ENCODE results near the gene PAK6. TPM values are rescaled to one million over a fixed set of nuclear protein-coding genes. Genes with fewer than 3 reads are reported as not detected.

The PAK6 gene
- total RNA-seq, 1 donor from 2014 or later = not detected

DNA sequence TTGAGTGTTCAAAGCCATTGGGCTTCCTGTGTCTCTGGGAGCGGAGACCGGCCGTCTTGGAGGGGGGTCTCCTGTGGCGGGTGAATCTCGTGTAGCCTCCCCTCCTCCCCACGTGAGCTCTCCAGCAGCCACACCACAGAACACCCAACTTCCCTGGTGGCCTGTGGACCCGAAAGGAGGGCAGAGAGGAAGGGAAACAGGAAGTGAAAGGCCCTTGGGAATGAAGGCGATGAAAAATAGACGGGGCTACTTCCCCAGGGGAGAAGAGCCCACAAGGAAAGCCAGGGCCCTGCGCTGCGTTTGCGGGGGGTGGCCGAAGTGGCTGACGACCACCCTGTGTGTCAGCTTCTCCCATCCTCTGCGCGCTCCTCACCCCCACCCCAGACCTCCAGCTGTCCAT is 38.6 kb downstream of the PAK6 start:
- no peak for DNase-seq

DNA sequence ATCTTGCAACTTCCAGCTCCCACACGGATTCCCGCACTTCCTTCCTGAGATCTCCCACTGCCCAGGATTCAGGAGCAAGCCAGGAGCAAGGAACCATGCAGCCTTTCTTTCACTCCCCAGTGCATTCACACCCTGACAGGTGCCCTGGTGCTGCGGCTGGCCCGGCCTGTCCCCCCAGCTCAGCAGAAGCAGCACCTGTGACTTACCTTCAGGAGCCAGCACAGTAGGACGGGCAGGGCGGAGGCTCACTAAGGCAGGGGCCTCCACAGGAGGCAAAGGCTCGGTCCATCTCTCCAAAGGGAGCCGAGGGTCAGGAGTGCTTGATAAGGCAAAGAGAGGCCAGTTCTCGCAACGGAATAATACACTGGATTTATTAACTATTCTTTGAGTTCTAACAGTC is 39.2 kb downstream of the PAK6 start:
- no peak for DNase-seq

DNA sequence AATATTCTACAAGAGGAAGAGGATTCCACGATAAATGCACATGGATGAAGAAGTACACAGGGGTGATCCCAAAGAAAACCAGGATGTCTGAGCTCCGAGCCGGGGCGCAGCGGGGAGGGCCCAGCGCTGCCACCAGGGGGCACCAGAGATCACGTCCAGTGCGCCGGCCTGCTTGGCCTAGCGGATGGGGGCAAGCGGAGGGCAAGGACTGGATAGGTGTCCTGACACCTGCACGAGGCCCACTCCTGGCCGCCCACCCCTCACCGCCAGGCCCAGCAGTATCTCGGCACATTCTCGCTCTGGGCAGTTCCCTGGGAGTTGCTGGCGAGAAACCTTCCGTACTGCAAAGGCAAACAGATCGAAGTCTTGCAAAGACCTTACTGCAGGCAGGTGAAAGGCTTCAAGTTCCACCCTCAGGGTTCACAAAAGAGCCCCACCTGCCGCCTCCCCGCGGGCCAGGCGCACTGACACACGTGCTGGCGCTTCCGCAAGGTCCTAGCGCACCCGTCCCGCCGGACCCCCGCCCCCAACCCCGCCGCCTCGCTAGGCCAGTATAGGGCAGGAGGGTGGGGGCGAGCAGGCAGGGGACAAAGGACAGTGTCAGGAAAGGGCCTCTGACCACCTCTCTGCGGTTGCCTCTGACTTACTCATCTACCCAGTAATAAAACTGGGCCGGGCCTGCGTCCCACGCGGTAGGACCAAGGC is 40.7 kb downstream of the PAK6 start:
- peak; percentile 77 for DNase-seq

DNA sequence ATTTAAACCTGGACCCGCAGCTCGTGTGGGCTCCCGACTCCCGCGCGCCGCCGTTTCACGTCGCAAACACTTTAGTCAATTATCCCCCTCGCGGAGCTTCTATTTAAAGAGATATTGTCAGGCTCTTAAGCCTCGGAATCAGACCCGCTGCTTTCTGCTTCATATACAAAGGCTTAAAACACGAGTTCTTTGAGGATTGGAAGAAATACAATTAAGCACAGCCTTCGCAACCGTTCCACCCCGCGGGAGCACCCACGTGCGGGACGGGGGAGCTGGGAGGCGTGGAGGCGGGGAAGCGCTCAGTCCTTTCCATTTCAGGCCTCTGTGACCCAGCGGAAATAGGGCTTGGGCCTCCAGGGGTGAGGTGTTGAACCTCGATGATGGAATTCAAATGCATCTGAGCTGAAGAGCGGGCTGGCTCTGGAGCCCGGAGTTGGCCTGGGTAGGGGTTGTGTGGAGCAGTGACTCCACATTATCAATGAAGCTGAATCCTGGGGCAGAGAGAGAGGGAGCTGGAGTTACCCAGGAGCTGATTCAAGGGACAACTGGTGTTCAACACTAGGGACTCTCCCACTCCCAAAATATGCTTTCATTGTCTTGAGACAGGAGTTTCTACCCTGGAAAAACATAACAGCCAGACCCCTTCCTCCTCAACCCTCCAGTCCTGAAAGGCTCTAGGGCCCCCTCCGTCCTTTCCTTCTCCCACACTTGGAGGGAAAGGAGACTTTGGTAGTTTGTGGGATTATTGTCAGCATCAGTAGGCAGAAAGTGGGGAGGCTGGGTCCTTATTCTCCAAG is 41.6 kb downstream of the PAK6 start:
- DNase-seq = no peak

GRCh38 chr15:40281057-40281800 is 42.4 kb downstream of the PAK6 start:
- no peak for DNase-seq

DNA sequence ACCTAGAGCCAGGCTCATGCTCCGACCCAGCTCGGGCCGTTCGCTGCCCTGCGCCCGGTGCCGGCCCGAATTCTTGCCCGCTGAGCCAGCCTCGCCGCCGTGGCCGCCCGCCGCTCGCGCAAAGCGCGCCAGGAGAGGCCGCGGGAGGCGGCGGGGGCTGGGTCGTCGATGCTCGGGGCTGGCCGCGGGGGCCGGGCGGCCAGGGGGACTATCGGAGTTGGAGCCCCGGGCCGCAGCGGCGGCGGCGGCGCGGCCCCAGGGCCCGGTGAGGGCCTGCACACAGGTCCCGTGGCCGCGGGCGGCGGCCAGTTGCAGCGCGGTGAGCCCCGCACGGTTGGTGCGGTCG is 42.9 kb downstream of the PAK6 start:
- no peak for DNase-seq

- peak; percentile 48 for DNase-seq
These were observed 43.4 kb downstream of the PAK6 start for GRCh38 chr15:40282147-40282868.

DNA sequence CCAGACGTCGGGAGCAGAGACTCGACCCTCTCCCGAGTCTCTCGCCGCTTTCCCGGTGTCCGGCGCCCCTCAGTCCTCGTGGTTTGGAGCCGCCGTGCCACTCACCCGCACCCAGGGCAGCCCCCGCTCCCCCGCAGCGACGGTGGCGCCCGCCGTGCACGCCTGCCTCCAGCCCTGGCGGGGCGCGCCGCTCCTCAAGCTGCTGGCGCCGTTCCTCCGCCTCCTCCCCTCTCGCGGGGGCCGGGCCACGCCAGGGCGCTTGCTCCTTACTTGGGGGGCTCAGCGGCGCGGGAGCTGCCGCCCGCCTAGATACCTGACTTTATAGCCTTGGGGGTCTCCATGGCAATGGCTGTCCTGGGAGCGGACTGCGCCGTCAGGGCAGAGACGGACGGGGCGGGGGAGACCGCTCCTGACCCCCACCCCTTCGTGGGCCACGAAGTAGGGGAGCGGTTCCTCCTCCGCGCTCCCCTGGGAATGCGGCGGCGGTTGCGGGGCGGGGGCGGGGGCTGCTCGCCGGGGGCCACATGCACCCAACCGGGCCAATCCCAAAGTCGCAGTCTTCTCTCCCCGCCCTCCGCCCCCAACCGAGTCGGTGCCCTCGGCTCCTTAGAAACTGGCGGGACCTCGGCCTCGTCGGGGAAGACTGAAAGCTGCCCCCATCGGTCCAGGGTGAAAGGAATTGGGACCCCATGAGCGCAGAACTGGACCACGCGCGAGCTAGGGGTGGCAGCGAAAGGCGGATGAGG is 44.2 kb downstream of the PAK6 start, which contains the start of gene ANKRD63:
Gene ANKRD63 (minus strand): TSS at position 196 of the 746 bp plus-strand sequence. CDS start 478 bp downstream, outside the sequence.
- peak; percentile 28 for DNase-seq

GRCh38 chr15:40283615-40284300 is 44.9 kb downstream of the PAK6 start:
- no peak for DNase-seq

GRCh38 chr15:40285151-40285550 is 46.3 kb downstream of the PAK6 start:
- DNase-seq = no peak

DNA sequence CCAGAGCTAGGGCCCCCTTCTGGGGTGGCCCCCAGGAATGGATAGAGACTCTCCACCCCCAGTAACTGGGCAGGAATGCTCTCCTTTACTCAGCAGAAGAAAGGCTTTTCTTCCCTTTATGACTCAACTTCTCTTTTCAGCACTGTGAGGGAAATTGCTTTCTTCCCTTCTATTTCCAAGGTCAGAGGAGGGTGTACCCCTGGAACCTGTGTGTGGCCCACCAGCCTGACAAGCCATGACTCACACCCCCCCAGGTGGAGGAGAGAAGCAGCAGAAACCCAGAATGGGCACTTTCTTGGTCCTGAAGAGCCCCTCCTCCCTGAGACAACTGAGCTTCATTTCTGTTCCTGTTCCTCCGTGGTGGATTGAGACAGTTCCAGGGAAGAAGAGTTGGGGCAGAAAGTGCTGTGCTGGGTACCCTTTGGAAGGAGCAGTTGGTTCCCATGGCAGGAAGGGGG is 46.7 kb downstream of the PAK6 start:
- DNase-seq = no peak

DNA sequence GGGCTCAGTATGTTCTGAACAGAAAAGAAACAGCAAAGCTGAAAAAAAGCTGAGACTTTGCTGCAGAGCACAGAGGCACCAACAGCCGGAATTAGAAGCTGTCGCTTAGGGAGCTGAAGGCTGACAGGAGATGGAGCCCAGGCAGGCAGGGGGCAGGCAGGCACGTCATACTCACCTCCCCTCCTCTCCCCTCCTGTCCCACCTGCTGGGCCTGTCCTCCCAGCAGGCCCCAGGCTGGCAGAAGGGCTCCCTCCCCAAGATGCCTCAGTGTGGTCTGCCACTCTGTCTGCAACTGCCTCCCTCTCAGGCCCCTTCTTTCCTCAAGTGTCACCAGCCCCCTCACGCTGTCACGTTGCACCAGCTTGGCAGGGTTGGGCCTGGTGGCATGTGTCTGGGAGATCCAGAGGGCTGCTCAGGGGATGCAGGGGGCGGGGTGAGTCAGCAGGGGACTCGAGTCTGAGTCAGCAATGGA is 47.2 kb downstream of the PAK6 start:
- DNase-seq = no peak

GRCh38 chr15:40286794-40287193 is 47.9 kb downstream of the PAK6 start:
- no peak for DNase-seq

- DNase-seq = no peak
These were observed 48.6 kb downstream of the PAK6 start for GRCh38 chr15:40287505-40287904.

GRCh38 chr15:40287968-40288367 is 49.1 kb downstream of the PAK6 start:
- DNase-seq = no peak

GRCh38 chr15:40289140-40289775 is 50.4 kb downstream of the PAK6 start:
- DNase-seq = no peak

GRCh38 chr15:40290545-40290917 is 51.7 kb downstream of the PAK6 start:
- no peak for DNase-seq

DNA sequence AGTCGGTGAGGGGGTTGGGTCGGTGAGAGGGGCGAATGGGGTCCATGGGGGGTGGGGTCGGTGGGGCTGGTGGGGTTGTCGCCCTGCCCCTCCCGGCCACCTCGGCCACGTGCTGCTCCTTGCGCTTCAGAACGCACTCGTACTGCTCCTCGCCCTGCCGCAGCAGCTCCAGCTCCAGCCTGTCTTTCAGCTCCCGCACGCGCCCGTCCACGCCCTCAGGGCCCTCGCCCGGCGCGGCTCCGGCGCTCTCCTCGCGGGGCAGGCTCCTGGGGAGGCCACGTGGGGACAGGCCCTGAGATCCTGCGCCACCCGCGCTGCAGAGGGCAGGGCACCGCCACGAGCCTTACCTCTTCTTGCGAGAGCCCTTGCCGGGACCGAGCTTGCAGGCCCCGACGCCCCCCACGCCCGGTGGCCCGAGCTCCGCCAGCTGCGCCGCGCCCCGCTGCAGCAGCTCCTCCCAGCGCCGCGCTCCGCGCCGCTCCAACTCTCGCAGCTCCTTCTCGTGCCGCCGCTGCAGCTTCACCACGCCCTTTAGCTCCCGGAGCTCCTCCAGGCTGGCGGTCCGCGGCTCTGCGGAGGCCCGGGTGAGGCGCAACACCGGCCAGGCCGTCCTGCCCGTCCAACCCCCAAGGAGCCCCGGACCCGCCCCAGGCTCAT is 52.2 kb downstream of the PAK6 start:
- DNase-seq = peak; percentile 65

GRCh38 chr15:40292246-40292645 is 53.4 kb downstream of the PAK6 start:
- no peak for DNase-seq

- no peak for DNase-seq
These were observed 54.1 kb downstream of the PAK6 start for GRCh38 chr15:40293006-40293405.

Measured in dermis blood vessel endothelial cell (primary cell).